Stimulated activated naive CD8-positive, alpha-beta T cell treated with anti-CD3 and anti-CD28 coated beads, Interleukin-15, Interleukin-2, amounts not matched to agents 100 ng/mL and 50 ng/mL, for 24 hours (primary cell): Measurements from ENCODE around the gene TLE6.
"Not testable (repeated sequence)": the region's sequence is repeated elsewhere in the genome, so short reads cannot be mapped to it uniquely, and the experiment has no call there.

Source experiments
- H3K27ac Mint-ChIP-seq: one replicate; pipeline ENCODE4 v1.8.0; 2021; ENCODE audit warnings: mild to moderate bottlenecking, mixed read lengths
- H3K27me3 Mint-ChIP-seq: one replicate; pipeline ENCODE4 v1.8.0; 2021; ENCODE audit warnings: mixed read lengths
- H3K36me3 Mint-ChIP-seq: one replicate; pipeline ENCODE4 v1.8.0; 2021; ENCODE audit warnings: low read depth, mixed read lengths
- H3K4me1 Mint-ChIP-seq: one replicate; pipeline ENCODE4 v1.8.0; 2021; ENCODE audit warnings: low read depth, mixed read lengths
- H3K4me3 Mint-ChIP-seq: one replicate; pipeline ENCODE4 v1.8.0; 2021; ENCODE audit warnings: mild to moderate bottlenecking, mixed read lengths
- H3K9me3 Mint-ChIP-seq: one replicate; pipeline ENCODE4 v1.8.0; 2021; ENCODE audit warnings: mixed read lengths

Gene TLE6

GRCh38 chr19:2963122-2963521 is 14.2 kb upstream of the TLE6 start:
- Mint-ChIP-seq H3K4me3 (no peak overlapping the region), H3K9me3 (no peaks in the 10 kb centered on the region), H3K36me3 (no peaks in the 10 kb centered on the region), H3K27me3 (no peaks in the 10 kb centered on the region), H3K4me1 (peaks cover 5% of the 10 kb centered on the region), H3K27ac (no peak overlapping the region)

DNA sequence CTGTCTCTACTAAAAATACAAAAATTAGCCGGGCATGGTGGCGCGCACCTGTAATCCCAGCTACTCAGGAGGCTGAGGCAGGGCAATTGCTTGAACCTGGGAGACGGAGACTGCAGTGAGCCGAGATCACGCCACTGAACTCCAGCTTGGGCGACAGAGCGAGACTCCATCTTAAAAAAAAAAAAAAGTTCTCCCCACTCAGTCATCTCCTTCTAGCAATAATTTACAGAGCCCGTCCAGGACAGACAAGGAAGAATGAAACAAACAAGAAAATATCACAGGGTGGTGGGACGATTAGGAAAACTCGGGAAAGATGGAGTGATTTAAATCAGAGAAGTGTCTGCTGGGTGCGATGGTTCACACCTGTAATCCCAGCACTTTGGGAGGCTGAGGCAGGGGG is 13.7 kb upstream of the TLE6 start:
- H3K27me3 Mint-ChIP-seq, H3K27ac Mint-ChIP-seq, H3K9me3 Mint-ChIP-seq: not testable (repeated sequence)

DNA sequence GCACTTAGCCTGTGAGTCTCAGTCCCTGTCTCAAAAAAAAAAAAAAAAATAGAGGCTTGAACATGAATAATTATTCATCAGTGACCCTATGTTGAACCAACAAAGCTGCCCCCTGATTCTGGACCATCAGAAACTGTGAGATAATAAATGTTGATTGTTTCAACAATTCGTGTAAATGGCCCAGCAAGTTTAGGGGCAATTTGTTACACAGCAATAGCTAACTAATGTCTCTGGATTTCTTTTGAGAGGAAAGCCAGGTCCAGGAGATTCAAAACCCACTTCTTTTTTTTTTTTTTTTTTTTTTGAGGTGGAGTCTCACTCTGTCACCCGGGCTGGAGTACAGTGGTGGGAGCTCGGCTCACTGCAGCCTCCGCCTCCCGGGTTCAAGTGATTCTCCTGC is 12.5 kb upstream of the TLE6 start:
- Mint-ChIP-seq H3K27ac (no peak overlapping the region), H3K4me1 (peaks cover 9% of the 10 kb centered on the region)

More for the DNA sequence above, 13.7 kb upstream of the TLE6 start:
- H3K4me1 Mint-ChIP-seq, H3K4me3 Mint-ChIP-seq, H3K36me3 Mint-ChIP-seq: not testable (repeated sequence)

GRCh38 chr19:2967972-2968371 is 9.4 kb upstream of the TLE6 start:
- no peak overlapping the region for H3K27ac Mint-ChIP-seq
- H3K27me3 Mint-ChIP-seq = no peaks in the 10 kb centered on the region
- H3K36me3 Mint-ChIP-seq = no peaks in the 10 kb centered on the region
- H3K4me3 Mint-ChIP-seq = no peak overlapping the region
- H3K4me1 Mint-ChIP-seq = peaks cover 4% of the 10 kb centered on the region
- H3K9me3 Mint-ChIP-seq = no peaks in the 10 kb centered on the region

More for the DNA sequence above, 12.5 kb upstream of the TLE6 start:
- H3K27me3 Mint-ChIP-seq = no peaks in the 10 kb centered on the region
- H3K9me3 Mint-ChIP-seq = no peaks in the 10 kb centered on the region
- H3K4me3 Mint-ChIP-seq = no peak overlapping the region
- H3K36me3 Mint-ChIP-seq = no peaks in the 10 kb centered on the region

DNA sequence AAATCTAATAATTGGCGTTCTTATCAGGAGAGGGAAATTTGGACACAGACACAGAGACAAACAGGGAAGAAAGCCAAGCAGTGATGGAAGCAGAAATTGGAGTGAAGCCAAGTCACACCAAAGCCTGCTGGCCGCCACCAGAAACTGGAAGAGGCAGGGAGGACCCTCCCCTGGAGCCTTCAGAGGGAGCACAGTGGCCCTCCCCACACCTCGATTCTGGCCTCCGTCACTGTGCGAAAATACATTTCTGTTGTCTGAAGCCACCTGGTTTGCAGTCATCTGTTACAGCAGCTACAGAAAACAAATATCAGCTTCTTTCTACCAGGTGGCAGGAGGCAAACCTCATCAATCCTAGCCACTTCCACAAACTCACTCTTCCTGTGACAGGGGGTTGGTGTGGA is 8.3 kb upstream of the TLE6 start:
- Mint-ChIP-seq H3K9me3 (no peaks in the 10 kb centered on the region), H3K4me1 (peaks cover 4% of the 10 kb centered on the region), H3K36me3 (no peaks in the 10 kb centered on the region), H3K27ac (no peak overlapping the region), H3K27me3 (no peaks in the 10 kb centered on the region), H3K4me3 (no peak overlapping the region)

- H3K36me3 Mint-ChIP-seq = no peaks in the 10 kb centered on the region
- H3K27me3 Mint-ChIP-seq = no peaks in the 10 kb centered on the region
- no peak overlapping the region for H3K4me3 Mint-ChIP-seq
- no peak overlapping the region for H3K27ac Mint-ChIP-seq
- no peaks in the 10 kb centered on the region for H3K9me3 Mint-ChIP-seq
- peaks cover 13% of the 10 kb centered on the region for H3K4me1 Mint-ChIP-seq
Measured at GRCh38 chr19:2970201-2970835, 7.0 kb upstream of the TLE6 start.

DNA sequence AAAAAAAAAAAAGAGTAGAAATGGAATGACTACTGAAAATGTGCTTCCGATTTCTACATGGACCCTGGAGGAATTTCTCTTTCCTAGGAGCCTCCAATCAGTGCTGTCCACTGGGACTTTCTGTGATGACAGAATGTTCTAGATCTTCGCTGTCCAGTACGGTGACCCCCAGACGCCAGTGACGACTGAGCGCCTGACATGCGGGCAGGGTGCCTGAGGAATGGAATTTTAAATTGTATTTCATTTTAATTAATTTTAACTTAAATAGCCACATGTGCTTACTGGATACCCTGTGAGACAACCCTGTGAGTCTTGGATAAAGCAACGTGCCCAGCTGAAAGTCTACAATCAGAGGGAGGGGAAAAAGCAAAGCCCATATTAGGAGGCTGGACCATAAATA is 4.1 kb upstream of the TLE6 start:
- H3K27ac Mint-ChIP-seq = no peak overlapping the region
- peaks cover 30% of the 10 kb centered on the region for H3K4me1 Mint-ChIP-seq
- no peaks in the 10 kb centered on the region for H3K36me3 Mint-ChIP-seq
- no peak overlapping the region for H3K4me3 Mint-ChIP-seq
- H3K9me3 Mint-ChIP-seq = no peaks in the 10 kb centered on the region
- no peaks in the 10 kb centered on the region for H3K27me3 Mint-ChIP-seq

- Mint-ChIP-seq H3K27me3 (no peaks in the 10 kb centered on the region), H3K4me1 (peaks cover 26% of the 10 kb centered on the region), H3K36me3 (no peaks in the 10 kb centered on the region), H3K27ac (no peak overlapping the region), H3K9me3 (no peaks in the 10 kb centered on the region), H3K4me3 (no peak overlapping the region)
Measured at GRCh38 chr19:2974342-2975041, 2.9 kb upstream of the TLE6 start.

GRCh38 chr19:2976609-2977000 is 759 bp upstream of the TLE6 start:
- Mint-ChIP-seq H3K4me1 (peaks cover 26% of the 10 kb centered on the region), H3K36me3 (no peaks in the 10 kb centered on the region), H3K27me3 (no peaks in the 10 kb centered on the region), H3K9me3 (no peaks in the 10 kb centered on the region), H3K4me3 (peak overlapping the region; percentile 85), H3K27ac (no peak overlapping the region)

GRCh38 chr19:2977746-2978138 is 378 bp downstream of the TLE6 start:
- Mint-ChIP-seq H3K9me3 (no peaks in the 10 kb centered on the region), H3K4me1 (peaks cover 26% of the 10 kb centered on the region), H3K27ac (no peak overlapping the region), H3K4me3 (peak overlapping the region; percentile 64), H3K27me3 (peaks cover 4% of the 10 kb centered on the region), H3K36me3 (no peaks in the 10 kb centered on the region)

GRCh38 chr19:2978166-2978767 is 903 bp downstream of the TLE6 start:
- Mint-ChIP-seq H3K9me3 (no peaks in the 10 kb centered on the region), H3K27me3 (peaks cover 7% of the 10 kb centered on the region), H3K27ac (no peak overlapping the region), H3K36me3 (no peaks in the 10 kb centered on the region), H3K4me3 (no peak overlapping the region), H3K4me1 (peaks cover 26% of the 10 kb centered on the region)

DNA sequence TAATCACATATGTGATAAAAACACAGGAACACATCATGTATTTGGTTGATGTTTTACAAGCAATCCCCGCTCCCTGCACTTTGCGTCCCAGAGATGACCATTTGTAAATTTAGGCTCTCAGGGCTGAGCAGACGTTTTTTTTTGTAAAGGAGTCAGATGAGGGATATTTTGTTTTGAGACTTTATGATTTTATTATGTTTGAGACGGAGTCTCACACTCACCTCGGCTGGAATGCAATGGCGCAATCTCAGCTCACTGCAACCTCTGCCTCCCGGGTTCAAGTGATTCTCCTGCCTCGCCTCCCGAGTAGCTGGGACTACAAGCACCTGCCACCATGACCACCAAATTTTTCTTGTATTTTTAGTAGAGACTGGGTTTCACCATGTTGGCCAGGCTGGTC is 1.4 kb downstream of the TLE6 start:
- Mint-ChIP-seq H3K4me3 (no peak overlapping the region), H3K27ac (no peak overlapping the region), H3K27me3 (peaks cover 11% of the 10 kb centered on the region), H3K36me3 (no peaks in the 10 kb centered on the region), H3K4me1 (peaks cover 26% of the 10 kb centered on the region), H3K9me3 (no peaks in the 10 kb centered on the region)

DNA sequence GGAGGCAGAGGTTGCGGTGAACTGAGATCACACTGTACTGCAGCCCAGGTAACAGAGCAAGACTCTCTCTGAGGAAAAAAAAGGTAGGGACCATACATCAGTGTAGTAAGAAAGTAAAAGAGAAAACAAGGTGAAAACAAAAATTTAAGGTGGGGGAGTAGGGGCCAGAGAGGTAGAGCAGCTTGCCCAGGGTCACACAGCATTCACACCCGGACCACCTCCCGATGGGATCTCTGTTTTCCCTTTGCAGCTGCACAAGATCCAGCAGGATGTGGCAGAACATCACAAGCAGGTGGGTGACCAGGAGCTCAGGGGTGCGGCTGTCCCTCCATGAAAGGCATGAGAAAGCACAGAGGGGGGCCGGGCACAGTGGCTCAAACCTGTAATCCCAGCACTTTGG is 4.5 kb downstream of the TLE6 start:
- Mint-ChIP-seq H3K27me3 (peaks cover 18% of the 10 kb centered on the region), H3K27ac (no peak overlapping the region), H3K36me3 (no peaks in the 10 kb centered on the region), H3K4me1 (peaks cover 10% of the 10 kb centered on the region), H3K4me3 (no peak overlapping the region), H3K9me3 (no peaks in the 10 kb centered on the region)

- Mint-ChIP-seq H3K27ac (no peak overlapping the region), H3K36me3 (no peaks in the 10 kb centered on the region), H3K4me3 (no peak overlapping the region), H3K27me3 (peaks cover 18% of the 10 kb centered on the region), H3K9me3 (no peaks in the 10 kb centered on the region), H3K4me1 (peaks cover 3% of the 10 kb centered on the region)
Measured at GRCh38 chr19:2982561-2982960, 5.2 kb downstream of the TLE6 start.

DNA sequence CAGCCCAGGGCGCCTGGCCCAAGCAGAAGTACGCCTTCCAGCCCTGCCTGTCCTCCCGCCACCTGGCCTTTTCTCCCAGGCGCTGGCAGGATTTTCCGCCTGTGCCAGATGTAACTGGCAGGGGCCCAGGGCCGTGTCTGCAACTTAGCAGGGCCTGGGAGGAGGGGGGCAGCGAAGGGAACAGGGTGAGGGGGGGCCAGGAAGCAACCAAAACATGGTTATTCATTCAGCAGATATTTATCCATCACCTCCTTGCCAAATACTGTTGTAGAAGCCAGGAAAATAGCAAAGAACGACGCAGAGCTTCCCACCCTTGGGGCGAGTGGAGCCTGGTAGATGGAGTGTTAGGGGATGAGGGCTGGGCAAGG is 5.6 kb downstream of the TLE6 start:
- no peaks in the 10 kb centered on the region for H3K9me3 Mint-ChIP-seq
- no peaks in the 10 kb centered on the region for H3K36me3 Mint-ChIP-seq
- peaks cover 18% of the 10 kb centered on the region for H3K27me3 Mint-ChIP-seq
- H3K4me3 Mint-ChIP-seq = no peak overlapping the region
- H3K4me1 Mint-ChIP-seq = no peaks in the 10 kb centered on the region
- H3K27ac Mint-ChIP-seq = no peak overlapping the region
